Activated naive CD4-positive, alpha-beta T cell treated with anti-CD3 and anti-CD28 coated beads, Interleukin-2, amount 50 U/mL, for 72 hours (primary cell): Measurements from ENCODE around the gene RAET1E. TPM values are rescaled to one million over a fixed set of nuclear protein-coding genes. Genes with fewer than 3 reads are reported as not detected.
"Not testable (repeated sequence)": the region's sequence is repeated elsewhere in the genome, so short reads cannot be mapped to it uniquely, and the experiment has no call there.

Experiments
- ATAC-seq, 2 donors: fragments of 150-1000 bp; cut with Tn5 transposase; 2 replicates each; pipeline ENCODE4 v1.10.0; 2021; ENCODE audit warnings: mild to moderate bottlenecking in 2 of 2, moderate library complexity in 2 of 2
- DNase-seq, 2 donors: peaks; one replicate each; pipeline ENCODE4 v3.0.0; 2021 to 2022; ENCODE audit warnings: low spot score in 2 of 2
- H3K27ac Mint-ChIP-seq, 2 donors: one replicate each; pipeline ENCODE4 v1.8.0; 2022; ENCODE audit warnings: mild to moderate bottlenecking in 2 of 2, mixed read lengths in 2 of 2
- H3K36me3 Mint-ChIP-seq, 2 donors: one replicate each; pipeline ENCODE4 v1.8.0; 2022; ENCODE audit warnings: mixed read lengths in 2 of 2
- H3K9me3 Mint-ChIP-seq, 2 donors: one replicate each; pipeline ENCODE4 v1.8.0; 2022; ENCODE audit warnings: mixed read lengths in 2 of 2
- total RNA-seq, 2 donors: library from RNA; stranded (reverse); gene quantifications; one replicate each; pipeline ENCODE4 v1.2.3, GENCODE V29; 2022

RAET1E gene
- total RNA-seq, 2 donors from 2014 or later, result 0.11 TPM; not detected in 1

GRCh38 chr6:149852180-149852579 is 45.7 kb downstream of the RAET1E start:
- DNase-seq (no peak), ATAC-seq (peak; percentile 20 to 24)
- no peaks in the 10 kb centered on the region for H3K36me3 Mint-ChIP-seq
- no peaks in the 10 kb centered on the region for H3K9me3 Mint-ChIP-seq
- no peak overlapping the region for H3K27ac Mint-ChIP-seq

GRCh38 chr6:149851461-149852110 is 46.3 kb downstream of the RAET1E start:
- peak in 1 of 2 donors; percentile 39 for ATAC-seq
- Mint-ChIP-seq H3K9me3 (no peaks in the 10 kb centered on the region), H3K36me3 (no peaks in the 10 kb centered on the region), H3K27ac (no peak overlapping the region)
- no peak for DNase-seq

GRCh38 chr6:149848343-149848742 is 49.6 kb downstream of the RAET1E start:
- not testable (repeated sequence) for H3K9me3 Mint-ChIP-seq, H3K36me3 Mint-ChIP-seq, ATAC-seq

More at GRCh38 chr6:149848343-149848742, 49.6 kb downstream of the RAET1E start:
- H3K27ac Mint-ChIP-seq, DNase-seq: not testable (repeated sequence)

Other genes starting within 250 kb of the RAET1E start
- gene KATNA1, start 249.4 kb downstream of the RAET1E start, total RNA-seq, result 10 to 100 TPM; 19.8 to 26.1 TPM
- gene LATS1, start 180.0 kb downstream of the RAET1E start, total RNA-seq, result 10 to 100 TPM; 21.9 to 29.4 TPM
- 10 to 100 TPM; 77.1 to 98.5 TPM for gene NUP43, start 151.6 kb downstream of the RAET1E start, total RNA-seq
- 10 to 100 TPM; 70.7 to 86.9 TPM for gene PCMT1, start 148.4 kb downstream of the RAET1E start, total RNA-seq
- gene LRP11, start 33.8 kb downstream of the RAET1E start, total RNA-seq, result 1 to 10 TPM; 3.6 to 4.1 TPM
- not detected for gene RAET1G, start 25.0 kb upstream of the RAET1E start, total RNA-seq
- under 1 TPM; 0.18 to 0.66 TPM for gene ULBP2, start 43.9 kb upstream of the RAET1E start, total RNA-seq
- under 1 TPM; 0.77 to 0.99 TPM for gene ULBP1, start 65.8 kb upstream of the RAET1E start, total RNA-seq
- gene RAET1L, start 127.4 kb upstream of the RAET1E start, total RNA-seq, result not detected
- not detected for gene ULBP3, start 171.0 kb upstream of the RAET1E start, total RNA-seq
- gene PPP1R14C, start 244.9 kb upstream of the RAET1E start, total RNA-seq, result under 1 TPM in 1 of 2 donors, not detected in 1; 0.16 TPM